OCI-LY3 (cell line): Measurements from ENCODE around the gene PDK2.

Experiments
- EZH2phosphoT487 ChIP-seq: fragments of 200-600 bp; shearing (Covaris generic); IDR thresholded peaks from 2 replicates; pipeline ENCODE4 v1.6.1; 2018; ENCODE audit warnings: antibody characterized with exemption, mixed run types, low read depth
- TF ChIP-seq, protein P1 (sequence below): fragments of 200-600, 300-600 bp; sonication (generic); IDR thresholded peaks from 2 replicates; pipeline ENCODE4 v1.5.1; 2014; ENCODE audit warnings: antibody characterized with exemption, low read length, low read depth

DNA sequence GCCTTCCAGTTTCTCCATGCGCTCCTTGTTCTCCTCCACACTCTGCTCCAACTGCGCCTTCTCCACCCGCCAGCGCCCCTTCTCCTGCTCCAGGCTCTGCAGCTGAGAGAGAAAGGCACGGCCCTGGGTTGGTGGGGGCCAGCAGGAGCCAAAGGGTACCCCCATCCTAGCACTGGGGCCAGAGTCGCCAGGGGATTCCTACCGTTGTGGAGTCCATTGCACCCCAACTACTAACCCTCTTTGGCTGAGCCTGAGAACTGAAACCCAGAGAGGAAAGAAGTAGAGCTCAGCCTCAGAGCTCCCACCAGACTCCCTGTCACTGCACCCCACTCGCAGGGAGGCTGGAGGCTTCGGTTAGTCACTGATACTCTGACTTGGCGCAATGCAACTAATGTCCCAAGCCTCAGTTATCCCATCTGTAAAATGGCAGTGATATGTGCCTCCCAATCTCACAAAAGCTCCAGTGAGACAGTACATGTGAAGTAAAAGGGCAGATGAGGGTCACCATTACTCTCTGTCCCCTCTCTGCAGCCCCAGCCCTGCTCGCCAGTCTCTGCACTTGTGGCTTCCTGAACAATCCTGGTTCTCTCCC is 41.0 kb downstream of the PDK2 start:
- TF ChIP-seq, protein P1, sequence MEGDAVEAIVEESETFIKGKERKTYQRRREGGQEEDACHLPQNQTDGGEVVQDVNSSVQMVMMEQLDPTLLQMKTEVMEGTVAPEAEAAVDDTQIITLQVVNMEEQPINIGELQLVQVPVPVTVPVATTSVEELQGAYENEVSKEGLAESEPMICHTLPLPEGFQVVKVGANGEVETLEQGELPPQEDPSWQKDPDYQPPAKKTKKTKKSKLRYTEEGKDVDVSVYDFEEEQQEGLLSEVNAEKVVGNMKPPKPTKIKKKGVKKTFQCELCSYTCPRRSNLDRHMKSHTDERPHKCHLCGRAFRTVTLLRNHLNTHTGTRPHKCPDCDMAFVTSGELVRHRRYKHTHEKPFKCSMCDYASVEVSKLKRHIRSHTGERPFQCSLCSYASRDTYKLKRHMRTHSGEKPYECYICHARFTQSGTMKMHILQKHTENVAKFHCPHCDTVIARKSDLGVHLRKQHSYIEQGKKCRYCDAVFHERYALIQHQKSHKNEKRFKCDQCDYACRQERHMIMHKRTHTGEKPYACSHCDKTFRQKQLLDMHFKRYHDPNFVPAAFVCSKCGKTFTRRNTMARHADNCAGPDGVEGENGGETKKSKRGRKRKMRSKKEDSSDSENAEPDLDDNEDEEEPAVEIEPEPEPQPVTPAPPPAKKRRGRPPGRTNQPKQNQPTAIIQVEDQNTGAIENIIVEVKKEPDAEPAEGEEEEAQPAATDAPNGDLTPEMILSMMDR: no peak
- no peak for TF ChIP-seq EZH2phosphoT487
